Subcutaneous adipose tissue (tissue), 4 donors: ENCODE results near the gene MGMT. TPM values are rescaled to one million over a fixed set of nuclear protein-coding genes. Genes with fewer than 3 reads are reported as not detected.

ENCODE experiments used
- CTCF ChIP-seq: fragments of 450-650 bp; IDR thresholded peaks from one replicate; pipeline ENCODE4 v1.5.1; 2016; ENCODE audit warnings: low read depth, mild to moderate bottlenecking, control low read depth, antibody characterized with exemption, moderate library complexity
- total RNA-seq, 4 donors: library from RNA; depleted of rRNA; stranded (reverse); fragments of >200 nt; gene quantifications; one replicate each; pipeline ENCODE4 v1.1.0, GENCODE V29; 2016

Gene MGMT
- total RNA-seq, 4 donors from 2014 or later: 27.5 to 74.8 (median 42.2) TPM

- no peak for TF ChIP-seq CTCF
These were observed 249.8 kb downstream of the MGMT start for GRCh38 chr10:129716881-129717280.

- no peak for TF ChIP-seq CTCF
These were observed 250.9 kb downstream of the MGMT start for GRCh38 chr10:129717816-129718547.

GRCh38 chr10:129718548-129719414, 251.7 kb downstream of the MGMT start:
- TF ChIP-seq CTCF: no peak

DNA sequence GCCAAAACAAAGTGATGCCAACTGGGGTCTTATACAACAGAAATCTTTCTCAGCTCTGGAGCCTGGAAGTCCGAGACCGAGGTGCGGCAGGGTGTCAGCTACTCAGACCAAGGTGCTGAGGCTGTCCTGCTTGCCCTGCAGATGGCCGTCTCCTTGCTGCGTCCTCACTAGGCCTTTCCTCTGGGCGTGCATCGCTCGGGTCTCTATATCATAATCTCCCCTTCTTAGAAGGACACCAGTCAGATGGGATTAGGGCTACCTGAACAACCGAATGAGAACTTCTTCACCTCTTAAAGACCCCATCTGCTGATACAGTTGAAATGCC, 252.3 kb downstream of the MGMT start:
- TF ChIP-seq CTCF: no peak

DNA sequence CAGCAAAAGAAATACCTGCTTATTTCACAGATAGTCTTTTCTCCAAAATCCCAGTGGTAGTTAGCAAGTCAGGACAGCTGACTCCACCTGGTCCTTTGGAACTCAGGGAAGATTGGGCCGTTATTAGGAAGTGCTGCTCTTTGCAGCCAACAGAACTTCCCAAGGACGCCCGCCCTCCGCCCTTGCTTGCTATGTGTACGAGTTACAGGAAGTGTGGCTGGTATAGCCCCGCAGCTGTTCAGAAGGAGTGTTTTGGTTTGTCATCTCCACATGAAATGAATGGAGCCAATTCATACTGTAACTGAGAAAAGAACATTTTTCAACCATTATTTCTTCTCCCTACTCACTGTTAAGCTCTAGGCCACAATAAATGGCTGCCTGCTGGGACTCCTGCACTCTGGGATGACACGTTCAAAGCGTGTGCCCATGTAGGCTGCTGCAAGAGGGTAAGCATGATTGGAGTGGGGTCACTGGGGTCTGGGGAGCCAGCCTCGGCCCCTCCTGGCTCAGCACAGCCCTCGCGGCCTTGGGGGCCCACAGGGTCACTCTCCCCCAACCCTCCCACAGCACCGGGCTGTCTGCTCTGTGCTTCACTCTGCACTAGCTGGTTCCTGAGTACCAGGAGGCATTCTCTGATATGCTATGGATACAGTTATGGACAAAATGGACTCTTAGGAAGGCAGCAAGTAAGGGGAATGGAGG, 253.0 kb downstream of the MGMT start:
- TF ChIP-seq CTCF: no peak

DNA sequence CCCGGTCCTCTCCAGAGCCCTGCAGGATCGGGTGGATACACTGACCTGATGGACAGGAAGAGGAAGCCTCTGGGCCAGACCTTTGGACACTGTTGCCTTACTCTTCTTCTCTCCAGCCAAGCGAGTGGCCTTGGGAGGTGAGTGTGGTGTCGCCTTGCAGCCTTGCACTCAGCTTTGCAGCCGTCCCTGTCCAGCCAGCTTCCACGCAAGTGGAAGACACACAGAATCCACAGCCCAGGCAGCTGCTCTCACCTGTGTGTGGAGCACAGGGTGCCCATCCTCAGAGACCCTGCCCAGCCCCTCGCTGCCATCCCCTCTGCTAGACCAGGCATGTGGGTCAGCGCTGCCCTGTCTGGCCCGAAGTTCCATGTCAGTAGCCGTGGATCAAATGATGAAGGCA, 258.0 kb downstream of the MGMT start:
- no peak for TF ChIP-seq CTCF

DNA sequence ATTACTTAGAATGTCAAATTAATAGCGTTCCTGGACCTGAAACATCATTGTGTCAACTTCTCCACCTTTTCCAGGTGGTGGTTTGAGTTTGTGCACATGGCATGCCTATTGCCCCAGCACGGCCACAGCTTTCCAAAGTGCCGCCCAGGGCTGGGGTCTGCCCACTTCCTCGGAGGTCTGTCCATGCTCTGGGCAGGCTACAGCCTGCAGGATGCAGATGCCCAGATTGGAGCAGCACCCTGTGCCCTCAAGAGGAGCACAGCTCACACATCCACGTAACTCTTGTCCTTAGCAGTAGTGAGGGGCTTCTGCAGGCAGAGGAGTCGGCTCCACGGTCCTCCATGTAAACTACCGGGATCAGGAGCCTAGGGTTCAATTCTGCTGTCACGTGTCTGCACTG, 258.4 kb downstream of the MGMT start:
- no peak for TF ChIP-seq CTCF
